Breast epithelium (tissue), 3 donors: ENCODE results near the gene TMEM214.

Source experiments
- POLR2A ChIP-seq: fragments of 450-650 bp; IDR thresholded peaks from one replicate; pipeline ENCODE4 v1.6.1; 2016; ENCODE audit warnings: antibody characterized with exemption, mild to moderate bottlenecking, moderate library complexity
- POLR2AphosphoS5 ChIP-seq, 3 donors: sonication (generic); formaldehyde crosslinking; IDR thresholded peaks; one replicate each; pipeline ENCODE4 v1.6.1; 2017; ENCODE audit warnings: antibody characterized with exemption in 3 of 3
- TF ChIP-seq, protein P1 (sequence below), 3 donors: fragments of 450-650 bp; IDR thresholded peaks; one replicate each; pipeline ENCODE4 v1.5.1; 2016 to 2017; ENCODE audit warnings: antibody characterized with exemption in 3 of 3, mild to moderate bottlenecking in 3 of 3, moderate library complexity in 3 of 3

GRCh38 chr2:27050996-27051901, 18.5 kb downstream of the TMEM214 start, which contains the start of gene AGBL5:
- TF ChIP-seq, protein P1, sequence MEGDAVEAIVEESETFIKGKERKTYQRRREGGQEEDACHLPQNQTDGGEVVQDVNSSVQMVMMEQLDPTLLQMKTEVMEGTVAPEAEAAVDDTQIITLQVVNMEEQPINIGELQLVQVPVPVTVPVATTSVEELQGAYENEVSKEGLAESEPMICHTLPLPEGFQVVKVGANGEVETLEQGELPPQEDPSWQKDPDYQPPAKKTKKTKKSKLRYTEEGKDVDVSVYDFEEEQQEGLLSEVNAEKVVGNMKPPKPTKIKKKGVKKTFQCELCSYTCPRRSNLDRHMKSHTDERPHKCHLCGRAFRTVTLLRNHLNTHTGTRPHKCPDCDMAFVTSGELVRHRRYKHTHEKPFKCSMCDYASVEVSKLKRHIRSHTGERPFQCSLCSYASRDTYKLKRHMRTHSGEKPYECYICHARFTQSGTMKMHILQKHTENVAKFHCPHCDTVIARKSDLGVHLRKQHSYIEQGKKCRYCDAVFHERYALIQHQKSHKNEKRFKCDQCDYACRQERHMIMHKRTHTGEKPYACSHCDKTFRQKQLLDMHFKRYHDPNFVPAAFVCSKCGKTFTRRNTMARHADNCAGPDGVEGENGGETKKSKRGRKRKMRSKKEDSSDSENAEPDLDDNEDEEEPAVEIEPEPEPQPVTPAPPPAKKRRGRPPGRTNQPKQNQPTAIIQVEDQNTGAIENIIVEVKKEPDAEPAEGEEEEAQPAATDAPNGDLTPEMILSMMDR (IDR thresholded peaks at IDR 0.05): no peak
- TF ChIP-seq POLR2AphosphoS5 (IDR thresholded peaks at IDR 0.05): peak; percentile 63 to 81 (median 76)
- TF ChIP-seq POLR2A: peak; percentile 54
